ENCODE data around the gene CCDC154.

- TF ChIP-seq, protein P1, sequence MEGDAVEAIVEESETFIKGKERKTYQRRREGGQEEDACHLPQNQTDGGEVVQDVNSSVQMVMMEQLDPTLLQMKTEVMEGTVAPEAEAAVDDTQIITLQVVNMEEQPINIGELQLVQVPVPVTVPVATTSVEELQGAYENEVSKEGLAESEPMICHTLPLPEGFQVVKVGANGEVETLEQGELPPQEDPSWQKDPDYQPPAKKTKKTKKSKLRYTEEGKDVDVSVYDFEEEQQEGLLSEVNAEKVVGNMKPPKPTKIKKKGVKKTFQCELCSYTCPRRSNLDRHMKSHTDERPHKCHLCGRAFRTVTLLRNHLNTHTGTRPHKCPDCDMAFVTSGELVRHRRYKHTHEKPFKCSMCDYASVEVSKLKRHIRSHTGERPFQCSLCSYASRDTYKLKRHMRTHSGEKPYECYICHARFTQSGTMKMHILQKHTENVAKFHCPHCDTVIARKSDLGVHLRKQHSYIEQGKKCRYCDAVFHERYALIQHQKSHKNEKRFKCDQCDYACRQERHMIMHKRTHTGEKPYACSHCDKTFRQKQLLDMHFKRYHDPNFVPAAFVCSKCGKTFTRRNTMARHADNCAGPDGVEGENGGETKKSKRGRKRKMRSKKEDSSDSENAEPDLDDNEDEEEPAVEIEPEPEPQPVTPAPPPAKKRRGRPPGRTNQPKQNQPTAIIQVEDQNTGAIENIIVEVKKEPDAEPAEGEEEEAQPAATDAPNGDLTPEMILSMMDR (conservative IDR thresholded peaks at IDR 0.05) = no peak
- no peak for TF ChIP-seq ZFX (IDR thresholded peaks at IDR 0.05)
These were observed 36.6 kb downstream of the CCDC154 start for GRCh38 chr16:1407753-1408152.

Data from C4-2B (cell line).